GM19351 (cell line): ENCODE measurements around the gene APMAP.
"Not testable (repeated sequence)": the region's sequence is repeated elsewhere in the genome, so short reads cannot be mapped to it uniquely, and the experiment has no call there.

Experiments used
- ATAC-seq: cut with Tn5 transposase; IDR thresholded peaks from one replicate; pipeline ENCODE4 v1.9.1; 2021; ENCODE audit warnings: mild to moderate bottlenecking, moderate library complexity; ENCODE audit not compliant: unreplicated experiment

APMAP gene

DNA sequence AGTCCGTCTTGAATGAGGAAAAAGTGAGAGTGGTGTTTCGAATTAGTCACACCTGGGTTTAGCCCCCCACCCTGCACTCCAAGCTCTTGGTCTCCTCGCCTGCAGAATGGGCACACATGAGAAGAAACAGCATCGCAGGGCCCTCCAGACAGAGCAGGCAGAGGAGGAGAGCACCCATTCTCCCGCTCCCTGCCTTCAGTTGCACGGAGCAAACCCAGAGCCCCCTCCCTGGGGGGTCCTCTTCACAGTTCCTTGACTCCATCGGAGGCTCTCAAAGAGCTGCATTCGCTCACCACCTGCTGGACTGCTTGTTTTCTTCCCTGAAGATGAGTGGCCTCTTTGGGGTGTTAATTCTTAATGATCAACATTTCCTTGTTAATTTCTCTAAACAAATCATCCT lies 38.4 kb downstream of the APMAP start:
- no peak for ATAC-seq

DNA sequence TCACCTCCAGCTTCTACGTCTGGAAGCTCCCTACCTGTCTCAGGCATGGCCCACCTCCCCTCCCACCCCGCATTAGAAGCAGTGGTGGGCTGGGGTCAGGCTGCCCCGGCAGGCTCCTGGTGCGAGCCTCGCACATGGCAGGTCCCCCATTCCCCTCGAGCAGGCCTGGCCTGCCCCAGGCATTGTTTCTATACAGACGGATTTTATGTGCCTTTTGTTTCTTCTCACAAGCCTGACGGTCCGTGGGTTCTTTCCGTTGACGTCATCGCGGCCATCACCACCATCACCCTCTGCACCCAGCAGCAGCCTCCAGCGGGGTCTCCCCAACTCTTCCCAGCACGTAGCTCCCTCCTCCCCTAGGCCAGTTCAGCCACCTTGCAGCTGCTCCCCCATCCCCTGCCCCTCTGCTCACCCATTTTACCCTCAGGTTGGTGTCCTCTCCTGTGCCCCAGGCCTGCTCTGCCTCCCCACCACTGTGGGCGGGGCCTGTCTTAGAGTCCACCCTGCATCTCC lies 38.9 kb downstream of the APMAP start:
- no peak for ATAC-seq

DNA sequence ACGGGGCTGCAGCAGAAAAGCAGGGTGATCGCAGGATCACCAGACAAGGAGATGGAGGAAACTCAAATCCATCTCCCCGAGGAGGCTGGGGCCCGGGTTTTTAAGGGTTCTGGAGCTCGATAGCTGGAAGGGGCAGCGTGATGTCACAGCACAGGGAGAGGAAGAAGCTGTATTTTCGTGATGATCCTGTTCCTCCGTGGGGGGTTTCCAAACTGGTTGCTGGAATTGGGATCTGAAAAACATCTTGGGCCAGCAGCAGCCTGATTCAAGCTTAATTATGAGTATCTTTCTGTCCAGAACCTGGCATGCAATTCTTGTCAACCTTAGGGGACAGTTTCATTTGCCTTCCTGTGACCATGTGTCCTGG lies 39.4 kb downstream of the APMAP start:
- no peak for ATAC-seq

DNA sequence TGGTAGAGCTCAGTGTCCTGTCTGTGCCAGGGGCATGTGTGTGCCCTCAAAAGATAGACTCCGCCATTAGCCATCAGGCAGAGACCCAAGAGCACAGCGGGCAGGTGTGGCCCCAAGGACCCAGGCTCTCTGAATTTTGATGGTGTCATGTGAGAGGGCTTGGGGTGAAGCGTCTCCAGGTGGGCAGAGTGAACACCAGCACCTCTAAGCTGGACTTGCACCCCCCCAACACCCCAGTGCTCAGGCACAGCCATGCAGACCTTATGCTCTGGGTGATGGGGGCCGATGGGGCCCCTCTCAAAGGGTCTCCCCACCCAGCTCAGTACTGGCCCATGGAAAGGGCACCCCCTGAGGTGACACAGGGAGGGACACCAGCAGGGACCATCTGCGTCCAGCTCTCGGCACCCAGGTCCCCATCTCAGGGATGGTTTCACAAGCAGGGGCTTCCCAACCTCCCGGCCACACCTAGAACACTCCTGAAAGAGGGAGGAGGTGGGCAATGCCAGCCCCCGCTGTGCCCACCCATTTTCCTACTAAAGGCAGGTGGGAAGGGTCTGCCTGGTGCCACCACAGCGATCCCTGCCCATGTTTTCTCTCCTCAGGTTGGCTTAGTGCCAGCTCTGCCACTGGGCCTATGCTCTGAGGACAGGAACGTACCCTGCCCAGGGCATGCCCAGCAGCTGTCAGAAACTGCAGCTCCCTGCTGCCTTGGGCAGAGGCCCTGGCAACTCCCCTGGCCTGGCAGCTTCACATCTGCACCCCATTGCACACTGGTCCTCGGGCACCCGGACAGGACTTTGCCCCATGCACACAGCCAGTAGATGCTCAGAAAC lies 40.0 kb downstream of the APMAP start:
- ATAC-seq = no peak

DNA sequence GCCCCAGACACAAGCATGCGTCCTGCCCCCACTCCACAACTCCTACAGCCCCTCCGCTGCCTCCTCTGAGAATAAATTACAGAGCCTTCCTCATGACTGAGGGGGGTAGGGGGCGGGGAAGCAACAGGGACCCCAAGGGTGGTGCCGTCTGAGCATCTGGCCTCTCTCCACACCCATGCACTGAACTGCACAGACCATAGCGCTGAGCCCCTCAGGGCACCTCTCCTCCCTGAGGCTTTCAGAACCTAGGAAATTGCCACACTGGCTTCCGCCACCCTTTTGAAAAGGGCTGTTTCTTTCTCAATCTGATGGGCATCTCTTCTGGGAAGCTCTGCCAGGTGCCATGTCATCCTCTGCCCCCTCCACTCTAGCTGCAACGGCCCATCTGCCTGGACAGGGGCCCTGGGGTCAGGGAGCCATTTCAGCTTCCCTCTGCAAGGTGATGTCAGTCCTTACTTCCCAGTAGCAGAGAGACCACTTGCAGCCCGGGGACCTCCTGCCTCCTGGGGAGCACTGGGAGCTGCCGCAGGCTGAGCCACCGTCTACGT lies 40.9 kb downstream of the APMAP start:
- ATAC-seq = no peak

DNA sequence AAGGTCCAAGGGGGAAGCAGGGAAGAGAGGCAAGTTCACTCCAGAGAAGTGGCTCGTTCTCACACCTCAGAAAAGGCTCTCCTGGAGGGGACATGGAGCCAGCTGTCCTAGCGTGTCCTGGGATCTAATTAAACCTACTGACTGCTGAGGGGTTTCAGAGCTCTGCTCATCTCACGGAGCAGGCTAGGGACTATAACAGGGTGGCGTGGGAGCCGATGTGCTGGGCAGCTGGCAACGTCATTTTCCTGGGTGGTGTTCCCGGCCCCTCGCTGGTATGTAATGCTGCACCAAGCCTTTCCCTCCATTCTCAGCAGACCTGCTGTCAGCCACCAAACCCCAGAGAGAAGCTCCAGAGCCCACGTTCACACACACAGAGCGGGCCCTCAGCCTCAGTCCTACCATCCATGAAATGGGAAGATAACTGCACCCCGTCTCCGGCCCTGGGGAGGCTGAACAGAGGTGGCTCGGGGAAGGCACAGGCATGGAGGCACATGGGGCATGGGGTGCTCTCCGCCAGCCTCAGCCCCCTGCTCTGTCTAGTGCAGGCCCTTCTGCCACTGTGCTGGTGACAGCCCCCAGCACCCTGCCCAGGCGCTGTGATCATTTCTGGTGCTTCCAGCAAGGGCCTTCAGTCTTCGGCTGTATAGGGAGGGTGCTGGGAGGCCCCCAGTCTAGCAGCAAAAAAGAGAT lies 41.6 kb downstream of the APMAP start:
- no peak for ATAC-seq

DNA sequence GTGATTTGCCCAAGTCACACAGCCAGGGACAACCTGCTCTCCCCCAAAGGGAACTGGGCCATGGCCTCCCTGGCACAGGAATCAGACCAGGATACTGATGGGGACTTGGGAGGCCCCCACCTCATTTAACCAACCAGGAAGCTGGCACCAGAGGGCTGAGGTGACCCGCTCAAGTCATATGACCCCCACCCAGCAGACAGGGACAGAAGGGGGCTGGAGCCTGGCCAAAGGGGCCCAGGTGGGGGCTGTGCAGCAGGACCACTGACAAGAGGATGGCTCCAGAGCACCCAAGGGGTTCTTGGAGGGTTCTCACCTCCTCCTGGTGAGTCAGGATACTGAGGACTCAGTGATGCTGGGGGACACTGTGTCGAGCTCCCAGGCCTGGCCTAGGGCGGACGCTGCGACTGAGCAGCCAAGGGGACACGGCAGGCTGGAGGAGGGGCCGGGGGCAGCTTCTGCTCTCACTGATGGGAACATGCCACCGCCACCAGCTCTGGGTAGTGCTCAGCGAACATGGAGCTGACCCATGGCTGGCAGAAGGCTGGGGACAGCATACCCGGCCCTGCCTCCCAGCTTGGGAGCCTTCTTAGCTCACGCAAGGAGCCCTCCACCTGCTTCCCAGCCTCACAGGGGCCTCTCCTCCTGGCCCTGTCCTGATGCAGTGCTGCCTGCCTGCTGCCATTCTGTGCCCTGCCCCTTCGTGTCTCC lies 42.3 kb downstream of the APMAP start:
- ATAC-seq = no peak

DNA sequence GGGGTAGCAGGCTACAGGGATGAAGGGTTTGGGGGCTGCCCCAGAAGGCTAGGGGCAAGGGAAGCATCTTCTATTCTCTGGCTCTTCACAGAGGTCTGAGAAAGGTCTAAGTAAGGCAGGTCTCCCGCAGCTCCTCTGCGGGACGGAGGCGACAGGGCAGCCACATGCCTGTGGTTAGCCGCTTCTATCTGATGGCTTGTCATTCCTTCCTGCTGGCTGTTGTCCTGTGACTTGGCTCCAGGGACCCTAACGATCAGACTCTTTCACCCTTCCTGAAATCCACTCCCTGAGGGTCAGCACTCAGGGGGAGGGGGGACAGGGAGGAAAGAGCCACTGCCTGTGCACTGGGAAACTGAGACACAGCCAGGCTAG lies 42.8 kb downstream of the APMAP start:
- no peak for ATAC-seq

DNA sequence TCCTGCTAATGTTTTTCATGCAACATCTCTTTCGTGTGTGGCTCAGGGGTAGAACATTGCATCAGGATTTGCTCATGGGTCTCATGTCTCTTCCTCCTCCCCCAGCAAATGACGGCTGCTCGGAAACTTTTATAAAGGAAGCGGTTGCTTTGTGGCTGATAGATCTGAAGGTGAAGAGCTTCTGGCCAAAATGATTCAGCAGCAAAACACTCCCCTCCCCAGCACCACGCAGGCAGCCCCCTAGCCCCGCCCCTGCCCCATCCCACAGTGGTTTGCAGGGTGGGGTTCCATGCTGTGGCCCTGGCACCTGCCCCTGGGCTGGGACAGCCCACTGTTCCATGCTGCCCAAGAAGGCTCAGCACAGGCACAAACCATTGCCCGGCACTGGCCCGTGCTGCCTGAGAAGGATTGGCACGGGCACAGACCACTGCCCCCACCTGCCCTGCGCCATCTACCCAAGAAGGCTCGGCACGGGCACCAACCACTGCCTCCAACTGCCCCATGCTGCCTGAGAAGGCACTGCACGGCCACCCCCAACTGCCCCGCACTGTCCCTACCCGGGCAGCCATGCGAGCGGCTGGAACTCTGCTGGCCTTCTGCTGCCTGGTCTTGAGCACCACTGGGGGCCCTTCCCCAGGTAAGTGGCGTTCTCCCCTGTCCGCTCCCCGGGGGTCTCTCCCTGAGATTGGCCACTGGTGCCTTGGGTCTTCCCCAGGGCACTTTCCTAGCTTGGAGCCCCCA lies 43.4 kb downstream of the APMAP start, which contains the start of gene CST7:
Gene CST7 (plus strand): TSS at position 331 of the 741 bp plus-strand sequence. CDS start 237 bp downstream, at position 568.
- peak; percentile 83 for ATAC-seq

DNA sequence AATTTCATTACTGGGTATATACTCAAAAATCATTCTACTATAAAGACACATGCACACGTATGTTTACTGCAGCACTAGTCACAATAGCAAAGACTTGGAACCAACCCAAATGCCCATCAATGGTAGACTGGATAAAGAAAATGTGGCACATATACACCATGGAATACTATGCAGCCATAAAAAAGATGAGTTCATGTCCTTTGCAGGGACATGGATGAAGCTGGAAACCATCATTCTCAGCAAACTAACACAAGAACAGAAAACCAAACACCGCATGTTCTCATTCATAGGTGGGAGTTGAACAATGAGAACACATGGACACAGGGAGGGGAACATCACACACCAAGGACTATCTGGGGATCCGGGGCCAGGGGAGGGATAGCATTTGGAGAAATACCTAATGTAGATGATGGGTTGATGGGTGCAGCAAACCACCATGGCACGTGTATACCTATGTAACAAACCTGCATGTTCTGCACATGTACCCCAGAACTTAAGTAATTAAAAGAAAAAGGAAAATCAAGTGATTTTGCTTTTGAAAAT lies 44.1 kb downstream of the APMAP start:
- not testable (repeated sequence) for ATAC-seq

DNA sequence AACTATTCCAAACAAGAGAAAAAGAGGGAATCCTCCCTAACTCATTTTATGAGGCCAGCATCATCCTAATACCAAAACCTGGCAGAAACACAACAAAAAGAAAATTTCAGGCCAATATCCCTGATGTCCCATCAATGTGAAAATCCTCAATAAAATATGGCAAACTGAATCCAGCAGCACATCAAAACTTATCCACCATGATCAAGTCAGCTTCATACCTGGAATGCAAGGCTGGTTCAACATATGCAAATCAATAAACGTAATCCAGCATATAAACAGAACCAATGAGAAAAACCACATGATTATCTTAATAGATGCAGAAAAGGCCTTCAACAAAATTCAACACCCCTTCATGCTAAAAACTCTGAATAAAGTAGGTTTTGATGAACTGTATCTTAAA lies 46.2 kb downstream of the APMAP start:
- ATAC-seq = not testable (repeated sequence)

DNA sequence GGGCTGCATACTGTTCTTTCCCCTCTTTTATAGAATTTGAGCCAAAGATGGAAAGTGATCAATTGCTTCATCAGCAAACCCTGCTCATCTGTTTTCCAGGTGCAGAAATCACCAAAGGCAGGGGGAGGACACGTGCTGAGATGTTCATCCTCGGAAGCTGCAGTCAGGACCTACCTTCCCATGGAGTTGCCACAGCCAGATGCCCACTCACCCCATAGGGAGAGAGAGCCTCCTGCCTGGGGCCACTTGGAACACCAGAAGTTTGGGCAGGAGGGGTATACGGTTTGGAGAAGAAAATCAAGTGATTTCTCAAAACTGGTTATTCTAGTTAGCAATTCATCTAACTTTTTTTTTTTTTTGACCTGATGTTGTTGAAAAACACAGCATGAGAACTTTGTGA lies 48.8 kb downstream of the APMAP start:
- no peak for ATAC-seq

DNA sequence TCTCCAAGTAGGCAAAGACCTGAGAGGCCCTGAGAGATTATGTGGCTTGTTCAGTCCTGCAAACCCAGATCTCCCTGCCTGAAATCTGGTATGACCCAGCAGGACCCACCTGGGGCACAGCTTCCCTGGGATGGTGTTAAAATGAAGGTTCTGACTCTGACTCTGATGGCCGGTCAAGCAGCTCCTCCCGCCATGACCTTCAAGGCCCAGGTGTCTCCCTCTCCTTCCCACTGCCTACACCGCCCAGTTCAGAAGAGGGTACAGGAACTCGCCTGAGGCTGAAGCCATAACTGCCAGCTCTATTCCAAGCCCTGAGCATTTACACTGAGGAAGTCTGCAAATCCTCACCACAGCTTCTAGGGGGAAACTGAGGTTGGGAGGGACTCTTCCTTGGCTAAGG lies 49.4 kb downstream of the APMAP start:
- no peak for ATAC-seq

DNA sequence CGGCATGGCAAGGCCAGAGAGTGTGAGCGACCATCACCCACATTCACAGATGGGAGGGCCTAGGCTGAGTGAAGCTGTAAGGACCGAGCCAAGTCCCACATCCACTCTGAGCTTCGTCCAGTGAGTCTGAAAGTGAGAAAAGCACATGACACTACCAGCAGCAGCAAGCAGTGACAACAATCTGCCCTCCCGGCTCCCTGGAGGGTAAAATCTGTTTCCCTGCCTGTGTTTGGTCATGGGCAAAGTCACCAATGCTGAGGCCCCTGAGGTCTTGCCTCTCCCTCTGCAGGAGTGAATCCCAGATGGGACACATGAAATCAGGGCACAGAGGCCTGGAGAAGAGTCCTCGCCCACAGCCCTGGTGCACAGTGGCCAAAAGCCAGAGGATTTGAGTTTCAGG lies 49.9 kb downstream of the APMAP start:
- no peak for ATAC-seq

DNA sequence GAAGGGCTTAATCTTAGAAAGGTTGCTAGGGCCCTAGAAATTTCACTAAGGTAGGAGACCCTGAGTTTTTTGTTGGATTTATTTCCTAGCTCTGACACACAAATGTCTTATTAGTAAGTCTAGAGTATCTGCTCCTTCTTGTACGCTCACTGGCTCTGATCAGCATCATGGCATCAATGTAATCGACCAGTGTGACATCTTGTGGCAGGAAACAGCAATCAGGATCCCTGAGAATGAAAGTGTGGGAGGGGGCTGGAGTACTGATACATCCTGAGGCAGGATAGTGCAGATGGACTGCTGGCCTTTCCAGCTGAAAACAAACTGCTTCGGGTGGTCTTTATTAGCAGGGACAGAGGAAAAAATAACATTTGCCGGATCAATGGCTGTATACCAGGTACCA lies 53.5 kb downstream of the APMAP start:
- no peak for ATAC-seq

DNA sequence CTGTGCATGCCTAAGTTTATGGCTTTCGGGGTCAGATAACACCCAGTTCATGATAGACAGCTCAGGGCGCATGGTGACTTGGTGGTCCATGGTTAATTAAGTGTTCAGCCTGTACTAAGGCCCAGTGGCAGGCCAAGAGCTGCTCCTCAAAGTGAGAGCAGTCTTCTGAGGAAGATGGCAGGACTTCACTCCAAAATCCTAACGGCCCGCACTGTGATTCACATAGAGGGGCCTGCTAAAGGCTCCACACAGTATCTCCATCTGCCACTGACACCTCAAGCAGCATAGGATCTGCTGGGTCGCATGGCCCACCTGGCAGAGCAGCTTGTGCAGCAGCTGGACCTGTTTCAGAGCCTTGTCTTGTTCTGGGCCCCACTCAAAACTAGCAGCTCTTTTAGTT lies 54.1 kb downstream of the APMAP start:
- ATAC-seq = no peak

DNA sequence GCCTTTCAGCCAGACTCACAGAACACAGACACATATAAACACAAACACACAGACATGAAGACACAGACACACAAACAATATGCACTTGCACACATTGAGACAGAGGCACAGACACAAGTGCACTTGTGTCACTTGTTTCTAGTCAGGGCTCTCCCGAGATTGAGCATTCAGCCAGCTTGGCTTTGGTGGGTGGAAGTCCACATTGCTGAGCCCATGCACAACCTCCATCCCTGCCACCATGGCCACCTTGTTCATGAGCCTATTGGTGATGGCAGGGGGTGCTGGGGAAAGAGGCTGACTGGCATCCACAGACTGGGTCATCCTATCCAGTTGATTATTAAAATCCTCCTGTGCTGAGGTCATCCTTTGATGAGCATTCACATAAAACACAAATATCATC lies 55.0 kb downstream of the APMAP start:
- ATAC-seq = no peak

DNA sequence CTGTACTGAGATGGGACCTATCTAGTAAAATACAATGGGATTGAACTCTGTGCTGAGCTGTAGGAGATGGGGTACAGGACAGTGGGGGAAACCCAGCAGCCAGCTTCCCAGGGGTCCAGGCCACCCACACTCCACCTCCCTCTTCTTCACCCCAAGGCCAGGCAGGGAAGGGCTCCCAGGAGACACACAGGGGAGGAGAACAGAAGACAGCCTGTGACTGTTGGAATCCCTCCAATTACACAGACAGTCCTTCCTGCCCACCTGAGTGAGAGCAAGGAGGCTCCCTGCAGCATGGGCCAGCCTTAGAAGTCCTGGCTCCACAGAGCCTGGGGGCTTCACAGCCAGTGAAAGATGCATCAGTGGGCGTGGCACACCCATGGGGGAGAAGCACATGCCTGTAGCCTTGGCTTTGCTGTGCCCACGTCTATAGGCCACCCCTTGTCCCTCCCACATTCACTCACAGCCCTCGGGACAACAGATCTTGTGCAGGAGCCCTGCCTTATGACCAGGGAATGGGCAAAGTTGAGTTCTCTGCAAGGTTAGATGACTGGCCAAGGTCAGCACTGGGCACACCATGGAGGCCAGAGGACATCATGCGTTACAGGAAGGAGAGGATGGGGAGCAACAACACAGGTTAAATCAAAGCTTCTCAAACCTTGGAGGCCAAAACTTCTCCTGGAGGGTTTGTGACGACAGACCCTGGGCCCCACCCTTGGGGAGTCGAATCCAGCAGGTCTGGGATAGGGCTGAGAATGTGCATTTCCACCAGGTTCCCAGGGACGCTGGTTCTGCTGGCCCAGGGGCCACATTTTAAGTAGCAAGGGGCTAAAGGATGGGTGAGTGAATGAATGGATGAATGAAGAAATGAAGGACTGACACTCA lies 55.8 kb downstream of the APMAP start:
- ATAC-seq = no peak

DNA sequence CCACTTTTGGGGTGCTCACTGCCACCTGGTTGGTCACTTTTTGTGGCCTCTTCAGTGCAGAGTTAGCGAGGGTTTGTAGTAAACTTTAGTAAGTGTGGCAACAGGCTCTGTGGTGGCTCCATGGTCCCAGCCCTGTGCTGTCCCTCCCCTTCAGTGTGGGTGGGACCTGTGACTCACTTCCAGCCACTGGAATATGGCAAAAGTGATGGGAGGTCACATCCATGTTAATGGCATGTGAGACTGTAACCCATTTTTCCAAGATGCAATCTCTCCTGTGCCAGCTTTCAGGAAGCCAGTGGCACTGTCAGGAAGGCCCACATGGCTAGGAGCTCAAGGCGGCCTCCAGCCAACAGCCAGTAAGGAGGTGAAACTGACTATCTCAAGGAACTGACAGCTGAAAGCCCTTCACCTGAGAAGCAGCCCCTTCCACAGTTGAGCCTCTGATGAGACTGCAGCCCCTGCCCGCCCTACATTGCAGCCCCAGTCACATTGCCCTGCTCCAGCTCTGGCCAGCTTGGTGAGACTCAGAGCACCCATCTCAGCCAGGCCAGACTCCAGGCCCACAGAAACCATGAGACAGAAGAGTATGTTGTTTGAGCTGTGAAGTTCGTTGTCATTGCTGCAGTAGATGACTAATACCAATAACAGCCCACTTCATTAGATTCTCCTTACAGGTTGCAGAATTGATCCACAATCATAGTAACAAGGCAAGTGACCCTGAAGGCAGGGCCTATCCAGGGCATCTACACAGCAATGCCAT lies 56.6 kb downstream of the APMAP start:
- no peak for ATAC-seq
